ENCODE data around the gene TFEB.

Gene TFEB

DNA sequence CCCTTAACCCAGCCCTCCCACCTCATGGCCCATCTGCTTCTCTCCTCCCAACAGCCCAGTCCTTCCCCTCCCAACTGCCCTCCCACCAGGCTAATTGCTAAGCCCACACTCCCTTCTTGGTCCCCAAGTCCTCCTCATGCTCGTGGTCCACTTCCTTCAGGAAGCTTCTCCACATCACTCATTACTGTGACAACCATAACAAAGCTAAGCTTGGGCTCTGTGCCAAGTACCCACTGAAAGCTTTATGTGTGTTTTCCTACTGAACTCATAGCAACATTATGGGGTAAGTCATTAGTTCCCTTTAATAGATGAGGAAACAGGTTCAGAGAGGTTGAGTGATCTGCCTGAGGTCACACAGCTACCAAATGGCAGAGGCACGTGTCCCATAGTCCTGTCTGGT, 28.1 kb upstream of the TFEB start:
- no peak for DNase-seq

- DNase-seq: no peak
These were observed 24.6 kb upstream of the TFEB start for GRCh38 chr6:41759905-41760579.

DNA sequence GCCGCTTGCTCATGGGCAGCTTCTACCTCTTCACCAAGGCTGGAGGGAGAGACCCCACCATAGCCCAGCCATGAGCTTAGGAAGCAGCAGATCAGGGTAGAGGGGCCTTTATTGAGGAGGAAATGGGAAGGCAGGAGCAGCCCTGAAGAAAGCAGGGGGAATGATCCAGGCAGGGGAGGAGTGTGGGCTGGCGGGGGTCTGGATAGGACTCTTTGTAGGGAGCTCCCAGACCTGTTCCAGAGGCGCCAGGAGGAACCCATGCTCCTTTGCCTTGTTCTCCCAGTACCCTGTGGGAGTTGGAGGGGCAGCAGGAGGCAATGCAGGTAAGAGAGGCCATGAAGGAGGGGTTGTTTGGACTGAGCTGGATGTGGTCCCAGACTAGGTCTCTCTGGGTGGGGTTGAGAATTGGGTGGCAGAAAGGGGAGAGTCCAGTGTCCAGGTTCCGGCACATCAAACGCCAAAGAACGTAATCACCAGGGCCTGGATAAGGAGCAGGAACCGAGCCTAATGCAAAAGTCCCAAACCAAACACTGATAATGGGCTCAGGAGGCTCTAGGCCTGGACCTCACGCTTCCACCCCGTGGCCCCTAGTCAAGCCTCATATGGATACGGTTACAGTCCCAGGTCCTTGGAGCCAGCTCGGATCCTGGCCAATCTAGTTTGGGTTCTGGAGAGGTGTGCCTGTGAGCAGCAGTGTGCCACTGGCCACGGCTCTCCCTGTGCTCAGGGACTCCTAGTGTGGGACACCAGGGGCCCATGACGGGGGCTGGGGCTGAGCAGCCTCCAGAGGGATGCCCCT, 23.9 kb upstream of the TFEB start:
- DNase-seq: no peak

- DNase-seq: no peak
These were observed 23.2 kb upstream of the TFEB start for GRCh38 chr6:41758641-41759035.

GRCh38 chr6:41757931-41758640, 22.7 kb upstream of the TFEB start:
- DNase-seq: no peak

DNA sequence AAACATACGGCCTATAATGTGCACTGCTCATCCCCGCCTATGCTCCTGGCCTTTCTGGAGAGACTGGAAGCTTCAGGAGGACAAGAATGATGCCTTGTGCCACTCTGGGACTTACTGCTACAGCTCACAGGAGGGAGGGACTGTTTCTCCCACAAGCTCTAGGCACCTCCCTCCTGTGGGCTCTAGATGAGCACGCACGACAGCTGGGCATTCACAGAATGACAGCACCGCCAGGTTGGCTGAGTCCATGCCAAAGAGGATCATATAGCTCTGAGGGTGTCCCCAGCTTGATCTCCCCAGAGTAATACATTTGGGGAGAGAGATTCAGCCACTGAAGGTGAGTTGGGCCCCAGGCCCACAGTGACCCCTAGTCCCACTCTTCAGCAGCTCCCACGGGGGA, 21.9 kb upstream of the TFEB start:
- no peak for DNase-seq

DNA sequence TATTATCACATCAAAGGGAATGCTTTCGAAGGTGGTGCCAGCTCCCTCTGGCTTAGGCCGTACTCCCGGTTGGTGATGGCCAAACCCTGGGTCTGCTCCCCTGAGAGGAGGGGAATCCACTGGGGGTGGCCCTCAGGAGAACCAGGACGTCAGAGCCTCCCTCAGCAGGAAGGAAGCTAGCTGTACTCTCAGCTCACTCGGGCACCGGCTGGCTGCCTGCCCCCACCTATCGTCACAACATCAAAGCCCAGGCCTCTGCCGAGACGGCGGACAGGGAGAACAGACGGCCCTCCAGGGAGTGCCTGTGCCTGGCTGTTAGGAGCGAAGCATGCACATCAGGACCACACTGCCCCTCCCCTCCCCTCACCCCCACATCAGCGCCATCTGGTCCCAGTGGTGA, 20.9 kb upstream of the TFEB start:
- no peak for DNase-seq

- no peak for DNase-seq
These were observed 20.5 kb upstream of the TFEB start for GRCh38 chr6:41755895-41756294.

GRCh38 chr6:41750374-41750773, 15.0 kb upstream of the TFEB start:
- DNase-seq: no peak

- no peak for DNase-seq
These were observed 13.1 kb upstream of the TFEB start for GRCh38 chr6:41748542-41748941.

DNA sequence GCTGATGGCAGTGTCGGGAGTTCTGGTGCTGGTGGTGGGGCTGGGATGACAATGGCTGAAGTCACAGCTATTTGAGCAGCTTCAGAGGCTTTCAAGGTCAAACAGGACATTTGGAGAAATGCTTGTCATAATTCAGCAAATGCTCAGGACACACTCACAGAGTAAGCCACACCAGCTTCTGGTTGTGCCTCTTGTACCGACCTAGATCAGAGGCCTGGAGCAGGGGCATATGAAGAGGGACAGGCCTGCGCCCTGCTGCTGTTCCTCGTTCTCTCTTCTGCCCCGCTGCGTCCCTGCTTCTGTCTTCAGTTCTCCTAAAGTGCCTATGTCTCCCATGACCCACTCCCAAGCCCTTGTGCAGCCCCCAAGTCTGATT, 12.7 kb upstream of the TFEB start:
- no peak for DNase-seq

- no peak for DNase-seq
These were observed 12.1 kb upstream of the TFEB start, which contains the start of gene PGC for GRCh38 chr6:41747256-41748101. Gene PGC, minus strand, starts transcription at chr6:41747397. Its CDS starts 63 bp downstream, at chr6:41747334.

- no peak for DNase-seq
These were observed 10.7 kb upstream of the TFEB start for GRCh38 chr6:41746107-41746506.

- no peak for DNase-seq
These were observed 8.9 kb upstream of the TFEB start for GRCh38 chr6:41744236-41744787.

- no peak for DNase-seq
These were observed 8.2 kb upstream of the TFEB start for GRCh38 chr6:41743406-41744235.

GRCh38 chr6:41741625-41742490, 6.5 kb upstream of the TFEB start:
- DNase-seq: no peak

- DNase-seq: no peak
These were observed 5.2 kb upstream of the TFEB start for GRCh38 chr6:41740366-41741162.

- no peak for DNase-seq
These were observed 3.6 kb upstream of the TFEB start for GRCh38 chr6:41739041-41739440.

DNA sequence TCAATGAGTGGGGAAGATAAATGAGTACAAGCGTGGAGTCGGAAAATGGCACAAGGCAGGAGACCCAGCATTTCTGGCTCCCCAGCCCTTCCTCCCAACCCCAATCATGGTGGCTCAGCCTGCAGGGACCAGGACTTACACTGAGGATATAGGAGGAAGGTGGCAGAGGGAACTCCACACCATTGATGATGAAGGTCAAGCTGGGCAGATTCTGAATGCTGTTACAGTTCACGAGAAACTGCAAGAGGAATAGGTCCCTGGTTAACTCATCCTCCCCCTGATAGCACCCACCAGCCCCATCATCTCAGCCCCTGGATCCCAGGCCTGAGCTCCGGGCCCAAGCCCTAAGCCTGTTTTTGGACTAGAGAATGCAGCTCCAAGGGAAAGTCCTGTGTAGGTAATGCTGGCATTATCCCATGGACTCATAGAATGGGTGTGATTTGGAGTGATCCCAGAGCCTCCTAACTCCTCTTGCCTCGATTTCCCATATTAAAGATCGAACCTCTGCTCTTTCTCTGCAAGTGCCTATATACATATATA, 2.3 kb upstream of the TFEB start:
- no peak for DNase-seq

Measured in SW 1271 (cell line).